Nucleus accumbens (tissue), 56 donors: ENCODE results near the gene PCDH9.

Experiments
- DNase-seq, 56 donors: peaks; one replicate each; lab custom pipeline; 2025; lab: John Stamatoyannopoulos, UW

PCDH9 gene

GRCh38 chr13:66995203-66995611, 234.9 kb downstream of the PCDH9 start:
- DNase-seq, result no peak

DNA sequence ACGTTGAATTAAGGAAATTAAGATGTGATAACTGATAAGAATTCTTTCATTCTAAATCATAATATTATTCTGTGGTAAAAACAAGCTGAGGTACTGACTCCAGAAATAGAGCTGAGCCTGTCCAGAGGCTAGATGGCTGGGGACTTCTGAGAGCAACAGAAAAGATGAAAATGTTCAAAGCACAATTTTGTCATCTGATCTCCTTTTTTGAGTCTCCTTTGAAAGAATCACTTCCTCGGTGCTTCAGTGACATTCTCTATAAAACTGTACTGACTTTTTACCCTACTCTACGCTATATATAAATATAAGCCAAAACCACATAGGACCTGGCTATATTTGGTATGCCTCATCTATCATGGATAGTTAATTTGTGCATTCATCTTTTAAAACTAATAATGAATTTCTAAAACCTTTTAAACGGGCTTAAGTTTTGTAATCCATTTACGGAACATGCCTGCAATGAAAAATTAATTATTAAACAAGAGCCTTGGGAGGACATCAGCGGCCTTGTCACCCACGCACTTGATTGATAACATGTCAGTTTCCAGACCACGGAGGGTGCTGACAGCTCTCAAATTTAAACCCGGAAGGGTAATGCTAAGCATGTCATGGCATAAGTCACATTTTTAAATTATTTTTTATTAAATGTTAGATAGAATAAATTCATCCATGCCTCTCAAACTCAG, 235.5 kb downstream of the PCDH9 start:
- no peak for DNase-seq

DNA sequence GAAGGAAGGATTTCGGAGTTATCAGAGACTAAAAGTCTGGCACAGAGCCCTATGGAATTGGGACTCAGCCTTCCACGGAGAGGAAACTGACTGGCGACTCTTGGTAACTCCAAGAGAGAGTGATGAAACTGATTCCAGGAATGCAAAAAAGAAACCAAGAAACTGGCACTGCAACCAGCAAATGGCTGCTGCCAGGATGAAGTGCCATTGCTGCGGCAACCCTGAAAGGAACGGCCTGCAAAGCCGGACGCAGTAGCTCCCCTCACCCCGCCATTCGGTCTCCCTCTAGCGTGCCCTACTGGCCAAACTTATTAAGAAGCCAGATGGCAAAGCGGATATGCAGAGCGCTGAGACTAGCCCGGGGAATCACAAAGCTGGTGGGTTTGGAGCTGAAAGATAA, 236.0 kb downstream of the PCDH9 start:
- peak; percentile 2 to 90 (median 78) for DNase-seq

GRCh38 chr13:66992719-66993118, 237.4 kb downstream of the PCDH9 start:
- no peak for DNase-seq

DNA sequence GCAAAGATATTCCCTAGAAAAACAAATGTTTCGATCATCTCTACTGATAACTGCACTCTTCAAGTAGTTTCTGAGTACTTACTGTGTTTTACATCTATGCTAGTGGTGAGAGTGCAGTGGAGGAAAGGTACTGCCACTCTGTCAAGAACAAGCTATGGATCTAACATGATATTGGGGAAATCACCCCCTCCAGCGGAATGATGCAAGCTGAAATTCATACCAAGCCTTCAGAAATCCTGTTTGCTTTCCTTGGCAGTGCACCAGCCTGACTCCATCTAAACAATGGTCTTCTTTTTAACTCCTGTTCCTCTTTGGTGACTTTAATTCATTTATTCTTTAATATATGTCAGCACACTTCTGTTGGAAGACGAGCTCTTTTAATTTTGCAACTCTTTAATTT, 238.0 kb downstream of the PCDH9 start:
- peak in 30 of 56 donors; percentile 1 to 71 (median 34) for DNase-seq

DNA sequence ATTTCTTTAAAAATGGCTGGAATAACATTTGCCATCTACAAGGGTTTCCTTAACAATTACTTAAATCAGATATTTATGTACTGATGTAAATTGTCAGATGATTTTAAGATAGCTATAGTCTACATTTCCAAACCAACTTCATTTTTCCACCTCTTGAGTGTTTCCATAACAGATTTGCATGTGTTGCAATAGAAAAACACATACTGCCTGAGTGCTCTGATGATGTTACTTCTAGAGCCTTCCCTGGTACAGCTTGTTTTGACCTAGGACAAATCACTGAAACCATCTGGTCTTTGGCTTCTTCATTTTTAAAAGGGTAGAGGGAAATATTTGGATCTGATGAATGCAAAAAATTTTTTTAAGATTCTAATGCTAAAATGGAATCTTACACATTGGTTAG, 245.9 kb downstream of the PCDH9 start:
- no peak for DNase-seq

GRCh38 chr13:66981912-66982311, 248.2 kb downstream of the PCDH9 start:
- no peak for DNase-seq

DNA sequence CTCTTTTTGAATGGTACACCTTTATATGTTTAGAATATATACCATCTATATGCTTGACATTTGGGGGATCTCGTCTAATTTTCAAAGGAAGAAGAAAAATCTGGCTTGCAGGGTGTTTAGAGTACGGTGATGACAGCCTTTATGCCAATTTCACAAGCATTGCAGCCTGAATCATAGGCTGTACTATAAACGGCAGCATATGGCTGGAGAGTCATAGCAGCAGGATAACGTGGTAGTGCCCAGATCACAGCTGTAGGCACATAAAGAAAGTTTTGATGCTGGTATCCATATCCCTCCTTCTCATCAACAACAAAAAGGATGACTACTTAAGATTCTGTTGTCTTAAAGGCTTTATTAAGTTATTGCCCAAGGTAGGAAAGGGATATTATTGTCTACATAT, 253.0 kb downstream of the PCDH9 start:
- no peak for DNase-seq

GRCh38 chr13:66974889-66975288, 255.2 kb downstream of the PCDH9 start:
- no peak for DNase-seq

DNA sequence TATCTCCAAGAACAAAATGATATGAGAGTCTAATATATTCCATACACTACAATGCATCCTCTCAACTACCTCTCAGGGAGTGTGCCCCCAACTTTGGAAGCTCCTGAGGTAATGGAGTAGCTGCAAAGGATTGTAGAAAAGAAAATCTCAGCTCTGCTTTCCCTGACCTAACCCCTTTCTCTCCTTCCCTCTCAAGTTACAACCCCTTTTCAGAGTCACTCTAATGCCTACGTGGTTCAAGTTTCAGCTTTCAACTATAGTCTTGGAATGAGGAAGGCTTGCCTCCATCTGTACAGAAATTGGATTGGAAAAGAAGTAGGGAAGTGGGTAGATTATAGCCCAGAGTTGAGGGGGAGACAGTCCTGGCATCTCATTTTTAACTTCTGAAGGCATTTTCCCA, 256.0 kb downstream of the PCDH9 start:
- DNase-seq, result no peak

DNA sequence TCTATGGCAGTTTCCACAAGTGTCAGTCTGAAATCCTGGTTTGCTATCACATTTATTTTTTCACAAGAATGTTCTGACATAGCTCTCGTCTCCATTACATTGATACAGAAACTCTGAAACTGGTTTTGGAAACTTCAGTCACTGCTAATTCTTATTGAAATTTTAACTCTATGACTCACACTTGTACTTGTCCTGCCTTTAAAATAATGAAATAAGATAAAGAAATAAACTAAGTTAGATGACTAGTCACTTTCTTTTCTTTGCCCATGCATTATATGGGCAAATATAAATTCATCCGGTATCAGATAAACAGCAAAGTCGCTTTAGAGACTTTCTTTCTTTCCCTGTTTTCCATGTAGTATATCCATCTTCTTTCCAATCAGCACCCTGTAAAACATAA, 257.5 kb downstream of the PCDH9 start:
- no peak for DNase-seq

DNA sequence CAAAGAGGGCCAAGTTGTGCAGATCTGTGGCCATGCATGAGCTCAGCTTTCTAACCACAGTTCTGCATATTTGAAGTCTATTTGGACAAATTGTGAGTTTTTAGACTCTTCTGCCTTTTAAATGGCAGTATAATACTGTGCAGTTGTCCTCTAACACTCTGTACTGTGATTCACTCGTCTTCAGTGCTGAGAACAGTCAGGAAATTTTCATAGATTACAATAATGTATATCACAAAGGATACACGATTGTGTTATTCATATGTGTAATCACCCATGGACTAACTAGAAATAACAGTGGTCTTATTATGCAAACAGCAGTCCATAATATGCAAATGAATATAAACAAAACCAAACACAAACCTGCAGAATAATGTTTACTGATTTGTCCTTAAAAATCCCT, 259.1 kb downstream of the PCDH9 start:
- DNase-seq, result no peak

DNA sequence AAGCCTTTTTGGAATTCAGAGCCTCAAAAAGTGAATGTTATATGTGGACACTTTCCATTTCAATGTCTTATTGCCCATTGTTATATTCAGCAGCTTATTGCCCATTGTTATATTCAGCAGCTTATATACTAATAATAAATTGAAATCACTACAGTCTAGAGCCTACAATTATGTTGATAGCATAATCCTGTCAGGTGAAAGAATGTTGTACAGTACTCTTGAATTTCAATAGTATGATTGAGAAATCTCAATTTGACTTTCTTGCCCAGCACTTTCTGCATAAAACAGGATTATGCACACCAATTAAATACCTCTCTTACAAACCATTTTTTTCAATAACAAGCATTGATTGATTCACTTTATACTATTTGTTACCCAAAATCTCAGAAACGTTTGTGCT, 260.8 kb downstream of the PCDH9 start:
- DNase-seq, result no peak

DNA sequence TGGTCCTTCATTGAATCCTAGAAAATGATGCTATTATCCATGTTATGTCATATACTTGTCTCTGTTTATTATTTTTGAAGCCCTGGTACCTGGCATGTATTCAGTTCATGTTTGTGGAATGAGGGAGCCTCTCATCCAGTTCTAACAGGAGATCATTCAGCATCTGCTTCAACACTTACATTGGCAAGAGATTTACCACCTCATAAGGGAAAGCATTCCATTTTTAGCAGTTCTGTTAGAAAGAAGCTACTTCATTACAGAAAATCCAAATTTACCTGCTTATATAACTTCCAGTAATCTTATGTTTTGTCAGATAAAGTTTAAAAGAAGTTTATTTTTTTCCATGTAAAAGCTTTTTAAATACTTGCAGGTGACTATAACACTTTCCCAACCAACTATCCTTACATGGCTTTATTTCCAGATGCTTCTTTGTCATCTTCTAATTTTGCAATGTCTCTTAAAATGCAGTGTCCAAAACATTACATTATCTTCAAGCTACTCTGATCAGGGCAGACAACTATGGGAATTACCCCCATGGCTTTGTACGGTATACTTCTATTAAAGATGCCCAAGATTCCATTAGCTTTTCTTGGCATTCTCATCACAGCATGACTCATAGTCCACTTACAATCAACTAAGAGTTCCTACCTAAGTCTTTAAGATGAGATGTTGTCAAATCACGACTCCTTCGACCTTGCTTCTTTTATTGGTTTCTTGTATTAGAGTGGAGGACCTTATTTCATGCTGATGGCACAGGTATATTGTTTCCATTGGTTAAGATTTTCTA, 262.1 kb downstream of the PCDH9 start:
- no peak for DNase-seq

DNA sequence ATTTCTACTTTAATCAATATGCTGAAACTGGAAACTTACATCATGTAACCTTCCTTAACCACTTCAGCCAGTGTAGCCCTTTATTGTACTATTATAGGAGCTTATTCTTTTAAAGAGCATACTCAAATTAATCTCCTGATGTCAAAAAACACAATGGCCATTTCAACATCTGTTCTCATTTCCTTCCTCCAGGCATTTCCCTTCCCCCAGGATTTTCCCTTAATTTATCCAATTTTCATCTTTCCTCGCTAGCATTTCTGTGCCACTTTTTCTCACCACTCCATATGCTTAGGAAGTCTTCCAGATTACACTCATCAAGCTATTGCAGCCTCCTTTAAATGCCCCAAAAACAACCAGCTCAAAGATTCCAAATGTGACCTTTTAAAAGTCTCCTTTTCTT, 265.0 kb downstream of the PCDH9 start:
- no peak for DNase-seq

DNA sequence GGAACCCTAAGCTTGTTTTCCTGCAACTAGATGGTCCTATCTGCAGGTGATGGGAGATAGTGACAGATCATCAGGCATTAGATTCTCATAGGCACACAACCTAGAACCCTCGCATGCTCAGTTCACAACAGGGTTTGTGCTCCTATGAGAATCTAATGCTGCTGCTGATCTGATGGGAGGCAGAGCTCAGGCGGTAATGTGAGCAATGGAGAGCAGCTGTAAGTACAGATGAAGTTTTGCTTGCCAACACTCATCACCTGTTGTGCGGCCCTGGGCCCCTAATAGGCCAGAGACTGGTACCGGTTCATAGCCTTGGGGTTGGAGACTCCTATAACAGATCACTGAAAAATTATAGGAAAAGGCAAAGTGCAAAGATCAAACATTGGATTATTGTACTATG, 267.2 kb downstream of the PCDH9 start:
- no peak for DNase-seq

DNA sequence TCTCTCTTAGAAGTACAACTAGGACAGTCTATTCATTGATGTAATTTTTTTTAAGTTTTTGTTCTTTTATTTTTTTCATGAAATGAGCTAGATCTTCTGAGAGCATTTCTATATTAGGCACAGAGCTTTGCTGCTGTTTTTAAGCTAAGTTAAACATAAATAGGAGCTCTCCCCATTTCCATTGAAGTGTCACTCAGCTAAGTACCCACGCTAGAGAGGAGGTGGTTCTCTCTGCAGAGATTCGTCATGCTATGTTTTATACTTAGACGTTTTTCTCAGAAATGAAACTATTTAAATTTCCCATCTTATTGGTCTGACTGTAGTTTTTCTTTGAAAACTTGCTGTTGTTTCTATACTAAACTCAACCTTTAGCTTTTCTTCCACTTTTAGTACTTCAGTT, 271.5 kb downstream of the PCDH9 start:
- peak in 10 of 56 donors; percentile 0 to 62 (median 12) for DNase-seq

DNA sequence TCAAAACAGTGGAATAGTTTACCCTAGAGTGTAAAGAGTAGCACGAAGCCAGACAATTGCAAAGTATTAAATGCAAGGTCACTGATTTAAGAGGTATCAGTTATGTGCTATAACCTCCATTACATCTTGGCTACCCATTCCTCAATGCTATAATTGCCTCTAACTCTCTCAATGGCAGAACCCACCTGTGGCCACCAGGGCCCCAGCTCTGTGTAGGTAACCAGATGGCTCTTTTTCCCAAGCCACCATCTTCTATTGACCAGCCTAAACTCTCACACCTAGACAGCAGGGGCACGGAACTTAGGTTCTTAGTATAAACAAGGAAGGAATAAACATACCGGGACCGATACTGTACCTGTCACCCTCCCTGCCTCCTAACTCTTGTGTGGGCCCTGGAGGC, 277.6 kb downstream of the PCDH9 start:
- DNase-seq, result peak in 1 of 56 donors; percentile 1

GRCh38 chr13:66951426-66951825, 278.7 kb downstream of the PCDH9 start:
- DNase-seq, result no peak

- DNase-seq, result no peak
Measured at GRCh38 chr13:66950666-66951065, 279.5 kb downstream of the PCDH9 start.

DNA sequence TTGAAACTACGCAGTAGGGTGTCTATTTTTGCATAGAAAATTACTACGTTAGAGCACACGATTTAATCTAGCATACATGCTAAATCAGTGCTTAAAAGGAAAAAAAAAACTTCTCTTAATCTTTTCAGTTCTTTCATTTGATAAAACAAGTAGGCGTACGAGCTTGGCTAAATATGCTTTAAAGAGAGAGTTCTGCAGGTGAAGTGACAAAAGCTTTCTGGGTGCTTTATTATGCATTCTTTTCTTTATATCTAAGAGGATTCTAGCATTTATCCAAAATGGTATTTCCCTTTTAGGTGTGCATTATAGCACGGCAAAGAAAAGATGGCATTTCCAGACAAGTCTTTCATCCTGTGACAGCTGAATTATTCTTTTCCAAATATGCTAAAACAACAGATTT, 281.2 kb downstream of the PCDH9 start:
- no peak for DNase-seq

- DNase-seq, result no peak
Measured at GRCh38 chr13:66943530-66943929, 286.6 kb downstream of the PCDH9 start.
